ENCODE measurements around the gene CD2BP2.

CD2BP2 gene

DNA sequence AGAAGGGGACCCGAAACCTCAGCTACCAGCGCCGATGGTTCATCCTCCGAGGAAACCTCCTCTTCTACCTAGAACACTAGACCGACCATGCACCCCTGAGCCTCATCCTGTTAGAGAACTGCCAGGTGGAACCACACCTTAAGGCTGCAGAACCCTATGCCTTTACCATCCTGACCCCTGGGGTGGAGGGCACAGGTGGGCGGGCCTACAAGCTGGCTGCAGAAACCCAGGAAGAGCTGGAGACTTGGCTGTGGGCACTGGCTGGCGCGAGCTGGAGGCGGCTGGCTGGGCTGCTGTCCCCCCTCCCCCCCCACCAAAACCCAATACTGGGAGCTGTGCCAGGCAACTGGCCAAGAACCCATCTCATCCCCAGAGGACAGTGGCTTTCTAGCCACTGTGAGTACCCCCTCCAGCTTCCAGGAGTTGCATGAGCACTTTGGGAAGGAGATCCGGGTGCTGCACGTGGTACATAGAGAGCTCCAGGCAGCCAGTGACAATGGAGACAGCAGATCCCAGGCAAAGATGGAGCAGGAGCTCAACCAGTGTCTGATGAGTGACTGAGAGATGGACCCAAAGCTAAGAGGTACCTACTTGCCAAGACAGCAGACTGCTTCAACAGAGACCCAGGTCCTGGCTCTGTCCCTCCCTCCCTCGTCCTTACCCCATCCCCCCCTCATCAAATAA lies 1.4 kb upstream of the CD2BP2 start:
- no peak overlapping the region for H4K8ac ChIP-seq (ENCODE audit: low read depth, low read length)
- H2BK5ac ChIP-seq (ENCODE audit: low read length): no peak overlapping the region
- no peak overlapping the region for H2BK120ac ChIP-seq (ENCODE audit: low read depth, low read length)
- peak overlapping the region; percentile 93 for H3K9ac ChIP-seq (ENCODE audit: low read length)
- peaks cover 9% of the 10 kb centered on the region for H3K36me3 ChIP-seq (ENCODE audit: control insufficient read depth, insufficient read depth, low read length)
- H3K4ac ChIP-seq (ENCODE audit: low read depth, low read length): no peak overlapping the region
- H3K4me3 ChIP-seq (ENCODE audit: low read length): no peak overlapping the region
- H3K18ac ChIP-seq (ENCODE audit: low read length): no peak overlapping the region
- H3K27ac ChIP-seq (ENCODE audit: low read depth, low read length): no peak overlapping the region
- peaks cover 17% of the 10 kb centered on the region for H3K79me1 ChIP-seq (ENCODE audit: low read length)
- no peak overlapping the region for H3K23ac ChIP-seq (ENCODE audit: low read length)
- H3K79me2 ChIP-seq (ENCODE audit: control insufficient read depth, insufficient read depth, low read length): peaks cover 15% of the 10 kb centered on the region
- no peak overlapping the region for H2AK5ac ChIP-seq (ENCODE audit: low read length)
- H3K27me3 ChIP-seq (ENCODE audit: insufficient read depth, low read length, poor library complexity): no peaks in the 10 kb centered on the region
- no CpG with 5 or more reads among the region's 12 CpGs for WGBS (ENCODE audit: extremely low coverage, insufficient coverage, low lambda C conversion rate)
- H2BK15ac ChIP-seq (replicated peaks; ENCODE audit: low read depth): no peak overlapping the region
- peak overlapping the region; percentile 97 for H3K4me2 ChIP-seq (ENCODE audit: low read length)
- no peak for DNase-seq
- peaks cover 2% of the 10 kb centered on the region for H3K4me1 ChIP-seq (ENCODE audit: control insufficient read depth, low read depth, low read length)
- H3K56ac ChIP-seq (ENCODE audit: low read length): peak overlapping the region; percentile 96
- no peak overlapping the region for H4K5ac ChIP-seq (ENCODE audit: low read length)

DNA sequence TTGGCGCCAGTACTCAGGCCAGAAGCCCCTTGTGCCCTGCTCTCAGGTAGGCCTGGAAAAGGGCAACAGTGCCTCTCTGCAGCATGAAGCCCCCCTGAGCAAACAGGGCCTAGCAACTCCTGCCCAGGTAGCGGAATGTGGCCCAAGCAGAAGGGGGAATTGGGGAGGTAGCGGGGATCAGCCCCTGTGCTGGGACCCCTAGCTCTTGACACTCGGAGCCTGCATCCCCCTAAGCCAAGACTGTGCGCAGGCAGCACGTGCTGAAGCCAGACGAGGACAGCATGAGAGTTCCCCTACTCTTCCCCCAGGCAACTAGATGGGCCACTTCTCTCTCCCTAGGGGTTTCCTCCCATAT lies 823 bp upstream of the CD2BP2 start:
- no peak overlapping the region for H4K8ac ChIP-seq (ENCODE audit: low read depth, low read length)
- peak overlapping the region; percentile 93 for H3K9ac ChIP-seq (ENCODE audit: low read length)
- H3K79me2 ChIP-seq (ENCODE audit: control insufficient read depth, insufficient read depth, low read length): peaks cover 15% of the 10 kb centered on the region
- H3K4me2 ChIP-seq (ENCODE audit: low read length): peak overlapping the region; percentile 97
- no peak overlapping the region for H3K23ac ChIP-seq (ENCODE audit: low read length)
- peaks cover 2% of the 10 kb centered on the region for H3K4me1 ChIP-seq (ENCODE audit: control insufficient read depth, low read depth, low read length)
- no peak overlapping the region for H2BK120ac ChIP-seq (ENCODE audit: low read depth, low read length)
- peak overlapping the region; percentile 65 for H3K27ac ChIP-seq (ENCODE audit: low read depth, low read length)
- H2BK5ac ChIP-seq (ENCODE audit: low read length): peak overlapping the region; percentile 82
- peak overlapping the region; percentile 39 for H3K4me3 ChIP-seq (ENCODE audit: low read length)
- no peak for DNase-seq
- no peak overlapping the region for H3K18ac ChIP-seq (ENCODE audit: low read length)
- H3K56ac ChIP-seq (ENCODE audit: low read length): peak overlapping the region; percentile 96
- H4K5ac ChIP-seq (ENCODE audit: low read length): no peak overlapping the region
- H2BK15ac ChIP-seq (replicated peaks; ENCODE audit: low read depth): no peak overlapping the region
- H3K27me3 ChIP-seq (ENCODE audit: insufficient read depth, low read length, poor library complexity): no peaks in the 10 kb centered on the region
- H3K4ac ChIP-seq (ENCODE audit: low read depth, low read length): peak overlapping the region; percentile 56
- H3K79me1 ChIP-seq (ENCODE audit: low read length): peaks cover 17% of the 10 kb centered on the region
- no CpG with 5 or more reads among the region's 7 CpGs for WGBS (ENCODE audit: extremely low coverage, insufficient coverage, low lambda C conversion rate)
- peaks cover 12% of the 10 kb centered on the region for H3K36me3 ChIP-seq (ENCODE audit: control insufficient read depth, insufficient read depth, low read length)
- H2AK5ac ChIP-seq (ENCODE audit: low read length): peak overlapping the region; percentile 72

DNA sequence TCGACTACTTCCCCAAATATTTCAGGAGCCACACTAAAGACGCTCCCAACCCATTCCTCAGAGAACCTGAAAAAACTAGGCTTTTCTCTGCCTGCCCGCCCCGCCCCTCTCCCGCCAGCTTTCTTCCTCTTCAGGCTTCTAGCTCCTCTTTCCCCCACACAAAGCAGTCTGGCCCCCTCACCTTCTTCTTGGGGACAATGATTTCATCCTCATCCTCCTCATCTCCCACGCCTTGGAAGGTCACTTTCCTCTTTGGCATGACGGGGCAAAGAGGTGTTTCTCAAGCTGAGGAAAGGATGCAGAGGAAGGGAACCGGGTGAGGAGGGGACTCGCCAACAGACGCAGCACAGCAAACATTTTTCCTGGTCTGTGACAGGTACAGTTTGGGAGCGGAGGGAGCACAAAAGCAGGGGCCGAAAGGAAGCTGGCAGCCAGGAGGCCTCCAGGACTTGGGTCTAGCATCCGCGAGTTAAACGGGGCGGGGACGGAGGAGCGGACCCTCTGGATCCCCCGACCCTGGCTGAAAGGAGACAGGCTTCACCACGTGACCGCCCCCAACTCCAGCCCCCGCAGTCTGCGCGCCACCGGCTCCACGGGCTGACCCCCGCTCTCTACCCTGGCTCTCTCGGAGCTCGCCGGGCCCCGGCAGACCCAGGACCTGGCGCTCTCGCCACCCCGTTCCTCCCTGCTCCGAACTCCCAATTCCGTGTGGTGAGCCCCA lies 525 bp downstream of the CD2BP2 start:
- peak overlapping the region; percentile 97 for H3K56ac ChIP-seq (ENCODE audit: low read length)
- WGBS (ENCODE audit: extremely low coverage, insufficient coverage, low lambda C conversion rate): no CpG with 5 or more reads among the region's 36 CpGs
- no peak overlapping the region for H2AK5ac ChIP-seq (ENCODE audit: low read length)
- H3K79me2 ChIP-seq (ENCODE audit: control insufficient read depth, insufficient read depth, low read length): peaks cover 15% of the 10 kb centered on the region
- H3K27ac ChIP-seq (ENCODE audit: low read depth, low read length): peak overlapping the region; percentile 56
- H2BK5ac ChIP-seq (ENCODE audit: low read length): no peak overlapping the region
- peak overlapping the region; percentile 66 for H3K4ac ChIP-seq (ENCODE audit: low read depth, low read length)
- H3K79me1 ChIP-seq (ENCODE audit: low read length): peaks cover 15% of the 10 kb centered on the region
- H3K36me3 ChIP-seq (ENCODE audit: control insufficient read depth, insufficient read depth, low read length): peaks cover 13% of the 10 kb centered on the region
- H2BK15ac ChIP-seq (replicated peaks; ENCODE audit: low read depth): no peak overlapping the region
- H3K9ac ChIP-seq (ENCODE audit: low read length): peak overlapping the region; percentile 97
- H2BK120ac ChIP-seq (ENCODE audit: low read depth, low read length): no peak overlapping the region
- H4K5ac ChIP-seq (ENCODE audit: low read length): no peak overlapping the region
- H3K18ac ChIP-seq (ENCODE audit: low read length): peak overlapping the region; percentile 69
- H3K4me1 ChIP-seq (ENCODE audit: control insufficient read depth, low read depth, low read length): peaks cover 2% of the 10 kb centered on the region
- H4K8ac ChIP-seq (ENCODE audit: low read depth, low read length): no peak overlapping the region
- H3K4me3 ChIP-seq (ENCODE audit: low read length): peak overlapping the region; percentile 95
- H3K4me2 ChIP-seq (ENCODE audit: low read length): peak overlapping the region; percentile 63
- H3K23ac ChIP-seq (ENCODE audit: low read length): peak overlapping the region; percentile 1
- H3K27me3 ChIP-seq (ENCODE audit: insufficient read depth, low read length, poor library complexity): no peaks in the 10 kb centered on the region
- DNase-seq: no peak

DNA sequence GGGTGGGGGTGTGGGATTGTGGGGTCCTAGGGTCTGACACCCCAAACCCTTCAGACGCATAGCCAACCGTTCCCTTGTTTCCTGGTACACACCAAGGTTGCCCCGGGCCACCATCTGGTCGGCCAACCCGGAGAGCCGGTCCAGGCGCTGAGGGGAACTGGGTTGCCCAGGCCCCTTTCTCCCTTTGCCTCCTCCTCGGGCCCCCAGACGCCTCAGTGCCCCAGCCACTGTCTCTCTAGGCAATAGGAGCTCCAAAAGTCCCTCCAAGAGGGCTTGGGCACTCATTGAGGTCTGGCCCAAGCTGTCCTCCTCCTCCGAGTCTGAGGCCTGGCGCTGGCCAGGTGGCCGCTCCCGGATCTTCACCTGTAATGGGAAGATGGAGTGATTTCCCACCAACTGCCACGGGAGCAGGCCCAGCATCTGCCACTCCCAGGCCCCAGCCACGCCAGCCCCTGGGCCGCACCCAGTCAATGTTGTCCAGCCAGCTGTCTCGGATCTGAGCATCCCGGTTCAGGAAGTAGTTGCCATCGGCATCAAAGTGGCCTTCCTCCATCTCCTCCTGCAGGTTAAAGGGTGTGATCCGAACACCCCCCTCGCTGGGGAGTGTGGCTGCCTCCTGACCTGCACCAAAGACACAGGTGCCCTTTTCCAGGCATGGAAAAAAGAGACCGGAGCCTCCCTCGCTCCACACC lies 1.5 kb downstream of the CD2BP2 start:
- H3K4me3 ChIP-seq (ENCODE audit: low read length): no peak overlapping the region
- H3K9ac ChIP-seq (ENCODE audit: low read length): peak overlapping the region; percentile 97
- no peak overlapping the region for H4K5ac ChIP-seq (ENCODE audit: low read length)
- H2BK5ac ChIP-seq (ENCODE audit: low read length): no peak overlapping the region
- H4K8ac ChIP-seq (ENCODE audit: low read depth, low read length): no peak overlapping the region
- no peak overlapping the region for H3K27ac ChIP-seq (ENCODE audit: low read depth, low read length)
- peaks cover 13% of the 10 kb centered on the region for H3K36me3 ChIP-seq (ENCODE audit: control insufficient read depth, insufficient read depth, low read length)
- peaks cover 15% of the 10 kb centered on the region for H3K79me2 ChIP-seq (ENCODE audit: control insufficient read depth, insufficient read depth, low read length)
- no peak overlapping the region for H2AK5ac ChIP-seq (ENCODE audit: low read length)
- DNase-seq: no peak
- no CpG with 5 or more reads among the region's 23 CpGs for WGBS (ENCODE audit: extremely low coverage, insufficient coverage, low lambda C conversion rate)
- H3K4me2 ChIP-seq (ENCODE audit: low read length): peak overlapping the region; percentile 63
- H3K27me3 ChIP-seq (ENCODE audit: insufficient read depth, low read length, poor library complexity): no peaks in the 10 kb centered on the region
- peak overlapping the region; percentile 97 for H3K56ac ChIP-seq (ENCODE audit: low read length)
- no peak overlapping the region for H3K23ac ChIP-seq (ENCODE audit: low read length)
- H3K4ac ChIP-seq (ENCODE audit: low read depth, low read length): no peak overlapping the region
- H3K18ac ChIP-seq (ENCODE audit: low read length): no peak overlapping the region
- peaks cover 15% of the 10 kb centered on the region for H3K79me1 ChIP-seq (ENCODE audit: low read length)
- H3K4me1 ChIP-seq (ENCODE audit: control insufficient read depth, low read depth, low read length): peaks cover 2% of the 10 kb centered on the region
- no peak overlapping the region for H2BK120ac ChIP-seq (ENCODE audit: low read depth, low read length)
- no peak overlapping the region for H2BK15ac ChIP-seq (replicated peaks; ENCODE audit: low read depth)

DNA sequence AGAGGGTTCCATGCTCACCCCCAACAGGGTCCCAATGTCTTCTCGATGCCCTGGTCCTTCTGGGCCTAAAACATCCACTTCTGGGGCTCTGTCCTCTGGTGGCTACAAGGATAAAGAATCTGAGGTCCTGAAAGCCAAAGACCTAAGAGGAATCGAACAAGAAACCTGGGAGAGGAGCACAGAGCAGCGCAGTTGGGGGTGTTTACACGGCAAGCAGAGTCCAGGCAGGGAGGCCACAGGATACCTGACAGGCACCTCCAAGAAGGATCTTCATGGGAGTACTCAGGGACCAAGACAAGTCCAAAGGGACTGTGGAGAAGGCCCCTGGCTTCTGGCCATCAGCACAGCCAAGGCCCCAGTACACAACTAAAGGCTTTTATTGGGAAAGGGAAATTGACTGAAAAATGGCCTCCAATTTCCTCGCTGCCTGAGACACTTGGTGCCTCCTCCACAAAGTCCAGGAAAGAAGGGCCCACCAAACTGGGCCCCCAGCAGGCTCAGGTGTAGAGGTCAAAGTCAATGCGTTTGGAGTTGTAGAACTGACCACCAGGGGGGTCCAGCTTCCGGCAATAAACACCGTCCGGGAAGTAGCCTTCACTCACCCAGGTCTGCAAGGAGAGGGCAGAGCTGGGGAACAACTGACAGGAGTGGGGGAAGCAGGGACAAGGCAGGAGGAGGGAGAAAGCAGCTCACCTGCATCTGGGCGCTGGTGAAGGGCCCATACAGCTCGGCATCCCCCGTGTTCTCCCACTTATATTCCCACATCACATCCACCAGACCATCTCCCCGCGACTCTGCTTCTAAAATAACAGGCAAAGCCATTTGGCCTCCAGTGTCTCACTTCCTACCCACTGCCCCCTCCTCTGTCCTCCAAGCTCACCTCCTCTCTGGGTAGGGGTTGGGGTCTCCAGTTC lies 2.4 kb downstream of the CD2BP2 start:
- H3K27me3 ChIP-seq (ENCODE audit: insufficient read depth, low read length, poor library complexity): no peaks in the 10 kb centered on the region
- no peak overlapping the region for H2AK5ac ChIP-seq (ENCODE audit: low read length)
- H3K9ac ChIP-seq (ENCODE audit: low read length): no peak overlapping the region
- peaks cover 15% of the 10 kb centered on the region for H3K79me1 ChIP-seq (ENCODE audit: low read length)
- no peak overlapping the region for H3K56ac ChIP-seq (ENCODE audit: low read length)
- H3K79me2 ChIP-seq (ENCODE audit: control insufficient read depth, insufficient read depth, low read length): peaks cover 15% of the 10 kb centered on the region
- H3K4me2 ChIP-seq (ENCODE audit: low read length): no peak overlapping the region
- no peak overlapping the region for H3K18ac ChIP-seq (ENCODE audit: low read length)
- no peak overlapping the region for H2BK120ac ChIP-seq (ENCODE audit: low read depth, low read length)
- peak; percentile 47 for DNase-seq
- peaks cover 11% of the 10 kb centered on the region for H3K36me3 ChIP-seq (ENCODE audit: control insufficient read depth, insufficient read depth, low read length)
- no peak overlapping the region for H2BK15ac ChIP-seq (replicated peaks; ENCODE audit: low read depth)
- H4K5ac ChIP-seq (ENCODE audit: low read length): no peak overlapping the region
- H4K8ac ChIP-seq (ENCODE audit: low read depth, low read length): no peak overlapping the region
- no peak overlapping the region for H3K4me3 ChIP-seq (ENCODE audit: low read length)
- H2BK5ac ChIP-seq (ENCODE audit: low read length): no peak overlapping the region
- no peak overlapping the region for H3K27ac ChIP-seq (ENCODE audit: low read depth, low read length)
- H3K4me1 ChIP-seq (ENCODE audit: control insufficient read depth, low read depth, low read length): peaks cover 2% of the 10 kb centered on the region
- H3K23ac ChIP-seq (ENCODE audit: low read length): no peak overlapping the region
- H3K4ac ChIP-seq (ENCODE audit: low read depth, low read length): no peak overlapping the region
- no CpG with 5 or more reads among the region's 14 CpGs for WGBS (ENCODE audit: extremely low coverage, insufficient coverage, low lambda C conversion rate)

Data from mesendoderm (in vitro differentiated cells).